Neural cell (in vitro differentiated cells): ENCODE results near the gene GRM3.

Experiments used
- EZH2 ChIP-seq: fragments of 200-600, 300-800 bp; shearing (Covaris generic), sonication (generic); IDR thresholded peaks from 2 replicates; pipeline ENCODE4 v1.6.1; 2014; ENCODE audit warnings: antibody characterized with exemption, low read length, borderline replicate concordance, mild to moderate bottlenecking; ENCODE audit not compliant: insufficient read depth, poor library complexity, severe bottlenecking
- POLR2AphosphoS5 ChIP-seq: IDR thresholded peaks from 2 replicates; pipeline ENCODE4 v1.6.1; 2012

DNA sequence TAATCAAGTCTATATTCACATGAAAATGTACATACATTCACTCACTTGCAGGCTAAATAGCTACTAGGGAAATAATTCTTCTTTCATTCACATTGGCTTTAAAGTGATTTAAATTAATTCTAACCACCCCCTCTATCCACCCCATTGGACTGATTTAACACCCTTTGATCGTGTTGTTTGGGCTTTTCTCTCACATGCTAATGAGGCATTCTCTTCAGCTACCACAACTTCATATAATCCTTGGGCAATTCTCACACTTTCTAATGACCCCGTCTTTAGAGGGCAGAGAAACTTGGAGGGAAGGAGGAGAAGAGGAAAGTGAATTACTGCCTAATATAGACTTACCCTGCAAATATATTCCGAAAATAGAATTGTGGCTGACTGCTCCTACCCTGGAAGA lies 24.6 kb downstream of the GRM3 start:
- no peak for TF ChIP-seq EZH2
- no peak for TF ChIP-seq POLR2AphosphoS5
